ENCODE results near the gene ARHGAP30. TPM values are rescaled to one million over a fixed set of nuclear protein-coding genes. Genes with fewer than 3 reads are reported as not detected.

ARHGAP30 gene
- total and polyA plus RNA-seq, 9 donors = 1.6 to 9.3 (median 2.8) TPM

GRCh38 chr1:161082483-161082882 lies 12.8 kb upstream of the ARHGAP30 start:
- no peak for TF ChIP-seq EP300 (IDR thresholded peaks at IDR 0.05)
- TF ChIP-seq POLR2A (IDR thresholded peaks at IDR 0.05) = no peak
- TF ChIP-seq CTCF (IDR thresholded peaks at IDR 0.05) = no peak
- no peak for DNase-seq
- H3K9me3 ChIP-seq = no peaks in the 10 kb centered on the region
- H3K27me3 ChIP-seq = no peaks in the 10 kb centered on the region
- intact Hi-C loops (cut with DNase I) = no loop called here
- H3K4me3 ChIP-seq = no peak overlapping the region
- no peak overlapping the region for H3K27ac ChIP-seq
- H3K36me3 ChIP-seq = no peaks in the 10 kb centered on the region
- no peaks in the 10 kb centered on the region for H3K4me1 ChIP-seq (ENCODE audit: insufficient read depth)
- WGBS, 3 donors = 68 to 80% (median 72%) methylated on average over 2 of the region's 2 CpGs

GRCh38 chr1:161081519-161081918 lies 11.8 kb upstream of the ARHGAP30 start:
- Histone ChIP-seq H3K9me3 (no peaks in the 10 kb centered on the region), H3K27me3 (no peaks in the 10 kb centered on the region), H3K27ac (no peak overlapping the region), H3K4me1 (ENCODE audit: insufficient read depth) (no peaks in the 10 kb centered on the region), H3K36me3 (no peaks in the 10 kb centered on the region), H3K4me3 (no peak overlapping the region)
- intact Hi-C loops (cut with DNase I) = no loop called here
- no peak for TF ChIP-seq POLR2A (IDR thresholded peaks at IDR 0.05)
- no peak for TF ChIP-seq EP300 (IDR thresholded peaks at IDR 0.05)
- TF ChIP-seq CTCF (IDR thresholded peaks at IDR 0.05) = no peak
- no peak for DNase-seq
- WGBS, 3 donors = 73 to 95% (median 76%) methylated on average over 5 of the region's 5 CpGs

DNA sequence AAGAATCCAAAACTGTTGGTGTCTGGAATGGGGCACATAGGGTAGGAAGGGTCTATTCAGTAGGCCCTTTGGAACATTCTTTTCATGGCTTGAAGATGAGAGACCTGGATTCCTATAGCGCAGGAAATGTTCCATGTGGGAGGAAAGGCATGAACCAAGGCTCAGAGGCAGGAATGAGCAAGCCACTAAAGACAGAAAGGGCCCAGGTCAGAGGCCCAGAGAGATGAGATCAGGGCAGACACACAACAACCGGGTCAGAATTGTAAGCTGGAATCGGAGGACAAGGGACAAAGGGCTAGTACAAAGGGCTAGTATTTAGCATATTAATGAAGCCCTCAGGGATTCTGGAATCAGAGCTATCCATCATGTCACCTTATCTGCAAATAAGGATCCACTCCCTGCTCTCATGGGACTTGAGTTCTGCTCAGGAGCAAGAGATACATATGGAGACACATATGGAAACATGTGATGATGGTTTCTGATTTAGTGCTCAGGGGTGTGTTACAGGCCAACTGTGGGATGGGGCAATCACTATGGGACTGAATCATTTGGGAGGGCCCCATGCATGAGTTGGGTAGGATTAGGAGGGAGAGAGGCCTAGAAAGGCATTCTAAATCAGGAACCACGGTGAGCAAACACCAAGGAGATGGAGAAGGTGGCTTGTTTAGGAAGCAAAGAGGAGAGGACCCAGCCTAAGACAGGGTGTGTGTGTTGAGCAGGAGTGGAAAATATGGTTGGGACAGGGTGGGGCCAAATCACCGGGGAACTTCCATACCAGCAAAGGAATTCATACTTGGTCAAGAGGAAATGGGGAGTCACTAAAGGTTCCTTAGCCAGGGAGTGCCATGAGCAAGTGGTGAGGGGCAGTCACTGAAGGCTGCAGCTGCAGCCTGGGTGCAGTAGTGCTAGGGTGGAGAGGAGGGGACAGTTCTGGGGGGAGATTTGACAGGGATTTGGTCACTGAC lies 11.0 kb upstream of the ARHGAP30 start:
- H3K9me3 ChIP-seq = no peaks in the 10 kb centered on the region
- no peak for TF ChIP-seq EP300 (IDR thresholded peaks at IDR 0.05)
- no peak for TF ChIP-seq POLR2A (IDR thresholded peaks at IDR 0.05)
- no peak for TF ChIP-seq CTCF (IDR thresholded peaks at IDR 0.05)
- intact Hi-C loops (cut with DNase I) = no loop called here
- no peaks in the 10 kb centered on the region for H3K36me3 ChIP-seq
- no peak for DNase-seq
- H3K27me3 ChIP-seq = no peaks in the 10 kb centered on the region
- H3K4me1 ChIP-seq (ENCODE audit: insufficient read depth) = no peaks in the 10 kb centered on the region
- no peak overlapping the region for H3K4me3 ChIP-seq
- H3K27ac ChIP-seq = no peak overlapping the region
- 69 to 80% (median 74%) methylated on average over 5 of the region's 5 CpGs for WGBS, 3 donors

DNA sequence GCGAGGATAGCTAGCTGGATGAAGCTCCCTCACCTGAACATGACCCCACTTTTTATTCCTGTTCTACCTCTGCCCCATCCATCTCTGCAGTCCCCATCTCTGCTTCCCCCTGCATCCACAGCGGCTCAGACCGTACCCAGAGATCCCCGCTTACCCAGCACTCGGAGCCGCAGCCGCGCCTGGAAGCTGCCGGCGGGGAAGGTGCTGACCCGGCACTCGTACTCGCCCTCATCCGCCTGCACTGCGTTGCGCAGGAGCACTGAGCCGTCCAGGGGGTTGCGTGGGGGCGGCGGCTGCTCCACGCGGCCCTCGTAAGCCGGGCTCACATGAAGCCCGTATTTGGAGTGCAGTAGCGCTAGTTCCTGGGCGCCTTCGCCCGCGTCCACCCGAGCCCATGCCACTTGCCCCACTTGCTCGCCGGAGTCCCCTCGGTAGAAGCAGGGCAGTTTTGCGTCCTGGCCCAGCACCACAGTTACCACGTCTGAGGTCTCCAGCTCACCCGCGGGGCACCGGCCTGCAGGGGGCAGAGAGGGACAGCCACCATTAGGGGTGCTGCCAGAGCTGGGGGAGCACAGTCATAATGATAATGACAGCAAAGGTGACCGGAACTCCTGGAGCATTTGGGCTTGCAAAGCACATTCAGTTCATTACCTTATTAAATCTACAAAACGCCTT lies 9.9 kb upstream of the ARHGAP30 start:
- H3K27ac ChIP-seq = no peak overlapping the region
- no peaks in the 10 kb centered on the region for H3K27me3 ChIP-seq
- no peak for DNase-seq
- no peaks in the 10 kb centered on the region for H3K4me1 ChIP-seq (ENCODE audit: insufficient read depth)
- no peak overlapping the region for H3K4me3 ChIP-seq
- no peaks in the 10 kb centered on the region for H3K36me3 ChIP-seq
- no peak for TF ChIP-seq EP300 (IDR thresholded peaks at IDR 0.05)
- TF ChIP-seq CTCF (IDR thresholded peaks at IDR 0.05) = no peak
- no peak for TF ChIP-seq POLR2A (IDR thresholded peaks at IDR 0.05)
- intact Hi-C loops (cut with DNase I) = no loop called here
- no peaks in the 10 kb centered on the region for H3K9me3 ChIP-seq
- 40 to 50% (median 43%) methylated on average over 32 to 41 of the region's 41 CpGs for WGBS, 3 donors

Measured in ovary (tissue), 9 donors.